K562 (cell line): ENCODE measurements around the gene PPIH. TPM values are rescaled to one million over a fixed set of nuclear protein-coding genes. Genes with fewer than 3 reads are reported as not detected.

ENCODE experiments used
- CGGBP1 ChIP-seq: fragments of 250-450 bp; sonication (Bioruptor Pico); IDR thresholded peaks from 2 replicates; pipeline ENCODE4 v1.9.0; 2021; ENCODE audit warnings: mild to moderate bottlenecking
- FOXP1 ChIP-seq: sonication (generic); formaldehyde crosslinking; IDR thresholded peaks from 2 replicates; pipeline ENCODE4 v1.8.0; 2022; ENCODE audit warnings: mild to moderate bottlenecking, missing genetic modification reagents
- FUS ChIP-seq: fragments of 200-400 bp; formaldehyde crosslinking; optimal IDR thresholded peaks from 2 replicates; pipeline ENCODE3; 2017; ENCODE audit warnings: low read depth, low read length
- HIVEP1 ChIP-seq: fragments of 250-450 bp; sonication (Bioruptor Pico); IDR thresholded peaks from 2 replicates; pipeline ENCODE4 v1.4.0; 2020; ENCODE audit warnings: mild to moderate bottlenecking
- MIER1 ChIP-seq: fragments of 450-650 bp; IDR thresholded peaks from 2 replicates; pipeline ENCODE4 v1.6.1; 2016; ENCODE audit warnings: antibody characterized with exemption, mild to moderate bottlenecking, low read depth
- PRPF4 ChIP-seq: fragments of 200-400 bp; formaldehyde crosslinking; IDR thresholded peaks from one replicate; pipeline ENCODE4 v1.6.1; 2017; ENCODE audit warnings: low read length, low read depth, mild to moderate bottlenecking; ENCODE audit not compliant: insufficient read depth, poor library complexity, severe bottlenecking
- RBM17 ChIP-seq: fragments of 200-400 bp; formaldehyde crosslinking; IDR thresholded peaks from 2 replicates; pipeline ENCODE4 v1.6.1; 2017; ENCODE audit warnings: low read depth, mild to moderate bottlenecking, low read length, borderline replicate concordance
- ZNF253 ChIP-seq: fragments of 250-450 bp; sonication (Bioruptor Pico); conservative IDR thresholded peaks from 2 replicates; pipeline ENCODE4 v1.6.1; 2021; ENCODE audit warnings: mild to moderate bottlenecking
- ZNF347 ChIP-seq: fragments of 450-650 bp; formaldehyde crosslinking; IDR thresholded peaks from 2 replicates; pipeline ENCODE4 v1.4.0; 2020; ENCODE audit warnings: low read depth, mild to moderate bottlenecking, moderate library complexity
- ZNF518B ChIP-seq: fragments of 250-450 bp; sonication (Bioruptor Pico); IDR thresholded peaks from 2 replicates; pipeline ENCODE4 v1.5.0; 2021; ENCODE audit warnings: mild to moderate bottlenecking, moderate library complexity
- ZNF764 ChIP-seq: fragments of 250-450 bp; sonication (Bioruptor Pico); IDR thresholded peaks from 2 replicates; pipeline ENCODE4 v1.4.0; 2020; ENCODE audit warnings: low read depth, mild to moderate bottlenecking, moderate library complexity
- polyA plus RNA-seq, 8 experiments: library from polyadenylated mRNA; depleted of rRNA in 4 of 8; stranded (reverse) in 5 of 8; unstranded in 3 of 8; fragments of >200 nt; fragmentation: Nextera tagmentation in 2 of 8; fragmentation: Illumina TruSeq in 1 of 8; extraction: Ambion mirVana in 2 of 8; extraction: Trizol in 1 of 8; gene quantifications; 2 replicates each; pipeline versions ENCODE4 v1.2.1 to v1.2.3, GENCODE V29; 2011 to 2014; ENCODE audit warnings: inconsistent platforms in 1 of 8, missing spikeins in 1 of 8
- total RNA-seq, 7 experiments: library from RNA; depleted of rRNA in 6 of 7; stranded (reverse); fragments of >200 nt in 6 of 7; fragmentation: Illumina TruSeq in 2 of 7; extraction: Trizol in 2 of 7; gene quantifications; 2 replicates each; pipeline versions ENCODE4 v1.2.1 to v1.2.3, GENCODE V29; 2011 to 2021; ENCODE audit warnings: low replicate concordance in 1 of 7
- TF ChIP-seq, protein P1 (sequence below): fragments of 450-650 bp; IDR thresholded peaks from 2 replicates; pipeline ENCODE4 v1.6.1; 2016; ENCODE audit warnings: mild to moderate bottlenecking, moderate library complexity

Gene PPIH
- total and polyA plus RNA-seq, 9 of the 15 experiments (the other 6 are each of a cell fraction or from before 2014, with no cell fraction given): 197 to 470 (median 277) TPM

GRCh38 chr1:42681741-42682483, 23.7 kb downstream of the PPIH start, which contains the start of gene YBX1 (continued):
- TF ChIP-seq, protein P1, sequence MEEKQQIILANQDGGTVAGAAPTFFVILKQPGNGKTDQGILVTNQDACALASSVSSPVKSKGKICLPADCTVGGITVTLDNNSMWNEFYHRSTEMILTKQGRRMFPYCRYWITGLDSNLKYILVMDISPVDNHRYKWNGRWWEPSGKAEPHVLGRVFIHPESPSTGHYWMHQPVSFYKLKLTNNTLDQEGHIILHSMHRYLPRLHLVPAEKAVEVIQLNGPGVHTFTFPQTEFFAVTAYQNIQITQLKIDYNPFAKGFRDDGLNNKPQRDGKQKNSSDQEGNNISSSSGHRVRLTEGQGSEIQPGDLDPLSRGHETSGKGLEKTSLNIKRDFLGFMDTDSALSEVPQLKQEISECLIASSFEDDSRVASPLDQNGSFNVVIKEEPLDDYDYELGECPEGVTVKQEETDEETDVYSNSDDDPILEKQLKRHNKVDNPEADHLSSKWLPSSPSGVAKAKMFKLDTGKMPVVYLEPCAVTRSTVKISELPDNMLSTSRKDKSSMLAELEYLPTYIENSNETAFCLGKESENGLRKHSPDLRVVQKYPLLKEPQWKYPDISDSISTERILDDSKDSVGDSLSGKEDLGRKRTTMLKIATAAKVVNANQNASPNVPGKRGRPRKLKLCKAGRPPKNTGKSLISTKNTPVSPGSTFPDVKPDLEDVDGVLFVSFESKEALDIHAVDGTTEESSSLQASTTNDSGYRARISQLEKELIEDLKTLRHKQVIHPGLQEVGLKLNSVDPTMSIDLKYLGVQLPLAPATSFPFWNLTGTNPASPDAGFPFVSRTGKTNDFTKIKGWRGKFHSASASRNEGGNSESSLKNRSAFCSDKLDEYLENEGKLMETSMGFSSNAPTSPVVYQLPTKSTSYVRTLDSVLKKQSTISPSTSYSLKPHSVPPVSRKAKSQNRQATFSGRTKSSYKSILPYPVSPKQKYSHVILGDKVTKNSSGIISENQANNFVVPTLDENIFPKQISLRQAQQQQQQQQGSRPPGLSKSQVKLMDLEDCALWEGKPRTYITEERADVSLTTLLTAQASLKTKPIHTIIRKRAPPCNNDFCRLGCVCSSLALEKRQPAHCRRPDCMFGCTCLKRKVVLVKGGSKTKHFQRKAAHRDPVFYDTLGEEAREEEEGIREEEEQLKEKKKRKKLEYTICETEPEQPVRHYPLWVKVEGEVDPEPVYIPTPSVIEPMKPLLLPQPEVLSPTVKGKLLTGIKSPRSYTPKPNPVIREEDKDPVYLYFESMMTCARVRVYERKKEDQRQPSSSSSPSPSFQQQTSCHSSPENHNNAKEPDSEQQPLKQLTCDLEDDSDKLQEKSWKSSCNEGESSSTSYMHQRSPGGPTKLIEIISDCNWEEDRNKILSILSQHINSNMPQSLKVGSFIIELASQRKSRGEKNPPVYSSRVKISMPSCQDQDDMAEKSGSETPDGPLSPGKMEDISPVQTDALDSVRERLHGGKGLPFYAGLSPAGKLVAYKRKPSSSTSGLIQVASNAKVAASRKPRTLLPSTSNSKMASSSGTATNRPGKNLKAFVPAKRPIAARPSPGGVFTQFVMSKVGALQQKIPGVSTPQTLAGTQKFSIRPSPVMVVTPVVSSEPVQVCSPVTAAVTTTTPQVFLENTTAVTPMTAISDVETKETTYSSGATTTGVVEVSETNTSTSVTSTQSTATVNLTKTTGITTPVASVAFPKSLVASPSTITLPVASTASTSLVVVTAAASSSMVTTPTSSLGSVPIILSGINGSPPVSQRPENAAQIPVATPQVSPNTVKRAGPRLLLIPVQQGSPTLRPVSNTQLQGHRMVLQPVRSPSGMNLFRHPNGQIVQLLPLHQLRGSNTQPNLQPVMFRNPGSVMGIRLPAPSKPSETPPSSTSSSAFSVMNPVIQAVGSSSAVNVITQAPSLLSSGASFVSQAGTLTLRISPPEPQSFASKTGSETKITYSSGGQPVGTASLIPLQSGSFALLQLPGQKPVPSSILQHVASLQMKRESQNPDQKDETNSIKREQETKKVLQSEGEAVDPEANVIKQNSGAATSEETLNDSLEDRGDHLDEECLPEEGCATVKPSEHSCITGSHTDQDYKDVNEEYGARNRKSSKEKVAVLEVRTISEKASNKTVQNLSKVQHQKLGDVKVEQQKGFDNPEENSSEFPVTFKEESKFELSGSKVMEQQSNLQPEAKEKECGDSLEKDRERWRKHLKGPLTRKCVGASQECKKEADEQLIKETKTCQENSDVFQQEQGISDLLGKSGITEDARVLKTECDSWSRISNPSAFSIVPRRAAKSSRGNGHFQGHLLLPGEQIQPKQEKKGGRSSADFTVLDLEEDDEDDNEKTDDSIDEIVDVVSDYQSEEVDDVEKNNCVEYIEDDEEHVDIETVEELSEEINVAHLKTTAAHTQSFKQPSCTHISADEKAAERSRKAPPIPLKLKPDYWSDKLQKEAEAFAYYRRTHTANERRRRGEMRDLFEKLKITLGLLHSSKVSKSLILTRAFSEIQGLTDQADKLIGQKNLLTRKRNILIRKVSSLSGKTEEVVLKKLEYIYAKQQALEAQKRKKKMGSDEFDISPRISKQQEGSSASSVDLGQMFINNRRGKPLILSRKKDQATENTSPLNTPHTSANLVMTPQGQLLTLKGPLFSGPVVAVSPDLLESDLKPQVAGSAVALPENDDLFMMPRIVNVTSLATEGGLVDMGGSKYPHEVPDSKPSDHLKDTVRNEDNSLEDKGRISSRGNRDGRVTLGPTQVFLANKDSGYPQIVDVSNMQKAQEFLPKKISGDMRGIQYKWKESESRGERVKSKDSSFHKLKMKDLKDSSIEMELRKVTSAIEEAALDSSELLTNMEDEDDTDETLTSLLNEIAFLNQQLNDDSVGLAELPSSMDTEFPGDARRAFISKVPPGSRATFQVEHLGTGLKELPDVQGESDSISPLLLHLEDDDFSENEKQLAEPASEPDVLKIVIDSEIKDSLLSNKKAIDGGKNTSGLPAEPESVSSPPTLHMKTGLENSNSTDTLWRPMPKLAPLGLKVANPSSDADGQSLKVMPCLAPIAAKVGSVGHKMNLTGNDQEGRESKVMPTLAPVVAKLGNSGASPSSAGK: peak; percentile 87
- TF ChIP-seq MIER1 (no peak), ZNF518B (no peak), ZNF253 (CRISPR knock-in tag) (no peak), FOXP1 (peak; percentile 86), HIVEP1 (peak; percentile 60; the same call in 1 of the 2 replicates), PRPF4 (peak; percentile 82), RBM17 (no peak), CGGBP1 (CRISPR knock-in tag) (peak; percentile 11; the same call in 1 of the 2 replicates), FUS (no peak), ZNF764 (CRISPR knock-in tag) (0 out of 2 replicates have a peak, but pooled peaks have one; percentile 21), ZNF347 (CRISPR knock-in tag) (no peak)
